ENCODE measurements around the gene ZBTB5. TPM values are rescaled to one million over a fixed set of nuclear protein-coding genes. Genes with fewer than 3 reads are reported as not detected.

ZBTB5 gene
- total RNA-seq, 1 experiment from 2014 or later, result 9.1 TPM

DNA sequence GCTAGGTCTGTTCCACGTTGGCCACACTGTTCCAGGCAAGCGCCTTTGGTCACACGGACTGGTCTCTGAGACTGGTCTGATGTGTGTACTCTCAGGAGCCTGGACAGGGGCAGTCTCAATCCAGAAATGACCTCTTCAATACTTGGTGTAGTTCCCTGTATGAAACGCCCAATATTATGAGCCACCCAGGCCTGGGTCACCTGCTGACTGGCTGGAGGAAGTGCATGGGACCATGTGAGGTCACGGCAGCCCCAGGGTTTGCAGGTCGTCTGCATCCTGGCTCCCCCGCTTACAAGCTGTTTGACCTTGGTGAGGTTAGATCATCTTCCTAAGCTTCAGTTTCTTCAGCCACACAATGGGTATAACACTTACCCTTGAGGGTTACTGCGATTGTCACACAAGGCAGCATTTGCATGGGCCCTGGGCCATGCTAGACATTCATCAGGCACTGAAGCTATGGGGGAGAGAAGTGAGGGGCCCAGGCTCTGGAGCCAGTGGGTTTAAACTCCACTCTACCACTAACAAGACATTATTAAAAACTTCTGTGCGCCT is 47.9 kb downstream of the ZBTB5 start:
- no peak overlapping the region for H4K8ac ChIP-seq (replicated peaks; ENCODE audit: insufficient read length, low read depth, low read length)
- no peak overlapping the region for H3K18ac ChIP-seq (ENCODE audit: insufficient read length, low read depth, low read length)
- H3K4me2 ChIP-seq (ENCODE audit: insufficient read depth, insufficient read length, low read length), result no peak overlapping the region
- no peak overlapping the region for H2BK15ac ChIP-seq (ENCODE audit: low read depth, low read length)
- no CpG with 5 or more reads among the region's 9 CpGs for WGBS (ENCODE audit: extremely low coverage, insufficient read length, low lambda C conversion rate)
- DNase-seq, result peak; percentile 24
- H3K27me3 ChIP-seq (ENCODE audit: insufficient read depth, low read length), result no peaks in the 10 kb centered on the region
- peaks cover 4% of the 10 kb centered on the region for H3K23me2 ChIP-seq (ENCODE audit: insufficient read length, low read depth, low read length, poor library complexity, severe bottlenecking)
- Mint-ChIP-seq H3K4me3 (no peak overlapping the region), H3K27me3 (ENCODE audit: low read depth) (no peaks in the 10 kb centered on the region; the same call in 1 of the 2 replicates), H3K36me3 (ENCODE audit: insufficient read depth in 1 of 3, low read depth in 3 of 3) (no peaks in the 10 kb centered on the region), H3K9me3 (no peaks in the 10 kb centered on the region; a peak in 1 of 5 replicates), H3K4me1 (peaks cover 33 to 41% of the 10 kb centered on the region in 2 experiments), H3K27ac (no peak overlapping the region; a peak in 1 of 7 replicates)
- H3K56ac ChIP-seq (ENCODE audit: insufficient read length, low read depth, low read length), result no peak overlapping the region
- H4K91ac ChIP-seq (ENCODE audit: insufficient read length, low read depth, low read length), result no peak overlapping the region
- H3K4ac ChIP-seq (ENCODE audit: low read depth, low read length), result no peak overlapping the region
- H2BK12ac ChIP-seq (ENCODE audit: insufficient read length, low read depth, low read length), result no peak overlapping the region
- peaks cover 2% of the 10 kb centered on the region; the same call in 1 of the 2 replicates for H3K4me1 ChIP-seq (ENCODE audit: insufficient read depth, low read length)
- no peaks in the 10 kb centered on the region for H3K79me1 ChIP-seq (ENCODE audit: insufficient read depth, low read depth, low read length, poor library complexity, severe bottlenecking)
- no peak overlapping the region for H2AFZ ChIP-seq (ENCODE audit: low read length)
- H3T11ph ChIP-seq (ENCODE audit: low read length), result no peak overlapping the region
- no peak overlapping the region for H2AK5ac ChIP-seq (ENCODE audit: insufficient read length, low read length)
- no peak overlapping the region for H3K14ac ChIP-seq (ENCODE audit: insufficient read depth, low read length)
- no peak overlapping the region for H4K5ac ChIP-seq (ENCODE audit: insufficient read length, low read depth, low read length)
- H3K9ac ChIP-seq (ENCODE audit: extremely low read depth, insufficient read length, low read length), result no peak overlapping the region
- H4K20me1 ChIP-seq (ENCODE audit: control insufficient read depth, insufficient read depth, insufficient read length), result no peaks in the 10 kb centered on the region
- H3K23ac ChIP-seq (ENCODE audit: insufficient read length, low read depth, low read length), result no peak overlapping the region
- no peak overlapping the region for H2BK120ac ChIP-seq (ENCODE audit: low read depth, low read length, poor library complexity, severe bottlenecking)
- H3K9me3 ChIP-seq (ENCODE audit: control insufficient read depth, low read depth, low read length), result no peaks in the 10 kb centered on the region
- TF ChIP-seq, protein P1, sequence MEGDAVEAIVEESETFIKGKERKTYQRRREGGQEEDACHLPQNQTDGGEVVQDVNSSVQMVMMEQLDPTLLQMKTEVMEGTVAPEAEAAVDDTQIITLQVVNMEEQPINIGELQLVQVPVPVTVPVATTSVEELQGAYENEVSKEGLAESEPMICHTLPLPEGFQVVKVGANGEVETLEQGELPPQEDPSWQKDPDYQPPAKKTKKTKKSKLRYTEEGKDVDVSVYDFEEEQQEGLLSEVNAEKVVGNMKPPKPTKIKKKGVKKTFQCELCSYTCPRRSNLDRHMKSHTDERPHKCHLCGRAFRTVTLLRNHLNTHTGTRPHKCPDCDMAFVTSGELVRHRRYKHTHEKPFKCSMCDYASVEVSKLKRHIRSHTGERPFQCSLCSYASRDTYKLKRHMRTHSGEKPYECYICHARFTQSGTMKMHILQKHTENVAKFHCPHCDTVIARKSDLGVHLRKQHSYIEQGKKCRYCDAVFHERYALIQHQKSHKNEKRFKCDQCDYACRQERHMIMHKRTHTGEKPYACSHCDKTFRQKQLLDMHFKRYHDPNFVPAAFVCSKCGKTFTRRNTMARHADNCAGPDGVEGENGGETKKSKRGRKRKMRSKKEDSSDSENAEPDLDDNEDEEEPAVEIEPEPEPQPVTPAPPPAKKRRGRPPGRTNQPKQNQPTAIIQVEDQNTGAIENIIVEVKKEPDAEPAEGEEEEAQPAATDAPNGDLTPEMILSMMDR (conservative IDR thresholded peaks at IDR 0.05), result no peak
- H2BK20ac ChIP-seq (ENCODE audit: low read depth, low read length, poor library complexity, severe bottlenecking), result no peak overlapping the region
- no peak overlapping the region for H2BK5ac ChIP-seq (ENCODE audit: insufficient read length, low read length)
- H3K27ac ChIP-seq (ENCODE audit: insufficient read length, low read depth, low read length), result no peak overlapping the region
- H3K79me2 ChIP-seq (ENCODE audit: insufficient read depth, low read length), result no peaks in the 10 kb centered on the region

Data from H9 (cell line).